K562 (cell line): ENCODE results near the gene DNAJB7. TPM values are rescaled to one million over a fixed set of nuclear protein-coding genes. Genes with fewer than 3 reads are reported as not detected.

Experiments
- CHD1 ChIP-seq: fragments of 200-600 bp; sonication (generic); IDR thresholded peaks from one replicate; pipeline ENCODE4 v1.6.1; 2012; ENCODE audit warnings: mild to moderate bottlenecking, moderate library complexity, low read length, inconsistent platforms
- CREB1 ChIP-seq, 2 experiments: sonication (generic) in 1 of 2; formaldehyde crosslinking in 1 of 2; IDR thresholded peaks; 2 replicates each; pipeline versions ENCODE4 v1.6.1 to v1.8.0; 2012 to 2022; ENCODE audit warnings: inconsistent platforms in 1 of 2, mild to moderate bottlenecking in 1 of 2, missing genetic modification reagents in 1 of 2, moderate library complexity in 1 of 2
- EGR1 ChIP-seq: fragments of 450-650 bp; conservative IDR thresholded peaks from 2 replicates; pipeline ENCODE4 v1.6.1; 2017; ENCODE audit warnings: mild to moderate bottlenecking
- ELF2 ChIP-seq: fragments of 250-450 bp; sonication (Bioruptor Pico); IDR thresholded peaks from 2 replicates; pipeline ENCODE4 v1.5.0; 2021; ENCODE audit warnings: mild to moderate bottlenecking
- FOSL1 ChIP-seq: fragments of 200-800 bp; sonication (Bioruptor generic); conservative IDR thresholded peaks from 2 replicates; pipeline ENCODE4 v1.6.1; 2016; ENCODE audit warnings: missing genetic modification characterization, missing compliant biosample characterization
- HDAC1 ChIP-seq, 2 experiments: fragments of 450-650 bp; IDR thresholded peaks; 2 replicates each; pipeline ENCODE4 v1.6.1; 2016 to 2017; ENCODE audit warnings: inconsistent platforms in 1 of 2, mild to moderate bottlenecking in 1 of 2, moderate library complexity in 1 of 2
- KAT2B ChIP-seq: IDR thresholded peaks from one replicate; pipeline ENCODE4 v1.6.1; 2012; ENCODE audit warnings: low read depth, mild to moderate bottlenecking, control low read depth, inconsistent platforms, low read length, moderate library complexity
- MTA2 ChIP-seq: fragments of 450-650 bp; IDR thresholded peaks from 2 replicates; pipeline ENCODE4 v1.6.1; 2016; ENCODE audit warnings: low read depth
- PHF8 ChIP-seq: fragments of 200-600 bp; sonication (generic); IDR thresholded peaks from 2 replicates; pipeline ENCODE4 v1.6.1; 2012; ENCODE audit warnings: mixed run types, mild to moderate bottlenecking, inconsistent platforms, low read length, moderate library complexity, borderline replicate concordance
- SAP30 ChIP-seq: fragments of 200-600 bp; sonication (generic); IDR thresholded peaks from 2 replicates; pipeline ENCODE4 v1.6.1; 2012; ENCODE audit warnings: borderline replicate concordance, low read depth, mild to moderate bottlenecking, moderate library complexity, low read length, control low read depth, inconsistent platforms; ENCODE audit not compliant: insufficient read depth, poor library complexity, severe bottlenecking
- SIN3A ChIP-seq, 2 experiments: fragments of 150-350 bp in 1 of 2; IDR thresholded peaks; 2 replicates each; pipeline ENCODE4 v1.6.1; 2011 to 2016; ENCODE audit warnings: borderline replicate concordance in 2 of 2, low read depth in 2 of 2, low read length in 2 of 2, mild to moderate bottlenecking in 2 of 2, moderate library complexity in 2 of 2; ENCODE audit not compliant: control insufficient read depth in 1 of 2
- SMARCA4 ChIP-seq: fragments of 450-650 bp; IDR thresholded peaks from 2 replicates; pipeline ENCODE4 v1.6.1; 2016
- SRSF9 ChIP-seq: fragments of 200-400 bp; formaldehyde crosslinking; IDR thresholded peaks from 2 replicates; pipeline ENCODE4 v1.6.1; 2017; ENCODE audit warnings: low read depth, low read length, borderline replicate concordance
- SUPT5H ChIP-seq: fragments of 450-650 bp; IDR thresholded peaks from 2 replicates; pipeline ENCODE4 v1.6.1; 2016
- polyA plus RNA-seq, 8 experiments: library from polyadenylated mRNA; depleted of rRNA in 4 of 8; stranded (reverse) in 5 of 8; unstranded in 3 of 8; fragments of >200 nt; fragmentation: Nextera tagmentation in 2 of 8; fragmentation: Illumina TruSeq in 1 of 8; extraction: Ambion mirVana in 2 of 8; extraction: Trizol in 1 of 8; gene quantifications; 2 replicates each; pipeline versions ENCODE4 v1.2.1 to v1.2.3, GENCODE V29; 2011 to 2014; ENCODE audit warnings: inconsistent platforms in 1 of 8, missing spikeins in 1 of 8
- total RNA-seq, 7 experiments: library from RNA; depleted of rRNA in 6 of 7; stranded (reverse); fragments of >200 nt in 6 of 7; fragmentation: Illumina TruSeq in 2 of 7; extraction: Trizol in 2 of 7; gene quantifications; 2 replicates each; pipeline versions ENCODE4 v1.2.1 to v1.2.3, GENCODE V29; 2011 to 2021; ENCODE audit warnings: low replicate concordance in 1 of 7
- TF ChIP-seq, protein P1 (sequence below): fragments of 450-650 bp; IDR thresholded peaks from 2 replicates; pipeline ENCODE4 v1.6.1; 2016; ENCODE audit warnings: borderline replicate concordance
- TF ChIP-seq, protein P2 (sequence below): fragments of 450-650 bp; IDR thresholded peaks from 2 replicates; pipeline ENCODE4 v1.6.1; 2018; ENCODE audit not compliant: partially characterized antibody

The DNAJB7 gene
- total and polyA plus RNA-seq, 9 of the 15 experiments (the other 6 are each of a cell fraction or from before 2014, with no cell fraction given) = 0.13 to 0.21 TPM; not detected in 7

GRCh38 chr22:40855979-40856512 lies 5.9 kb downstream of the DNAJB7 start (continued):
- TF ChIP-seq, protein P1, sequence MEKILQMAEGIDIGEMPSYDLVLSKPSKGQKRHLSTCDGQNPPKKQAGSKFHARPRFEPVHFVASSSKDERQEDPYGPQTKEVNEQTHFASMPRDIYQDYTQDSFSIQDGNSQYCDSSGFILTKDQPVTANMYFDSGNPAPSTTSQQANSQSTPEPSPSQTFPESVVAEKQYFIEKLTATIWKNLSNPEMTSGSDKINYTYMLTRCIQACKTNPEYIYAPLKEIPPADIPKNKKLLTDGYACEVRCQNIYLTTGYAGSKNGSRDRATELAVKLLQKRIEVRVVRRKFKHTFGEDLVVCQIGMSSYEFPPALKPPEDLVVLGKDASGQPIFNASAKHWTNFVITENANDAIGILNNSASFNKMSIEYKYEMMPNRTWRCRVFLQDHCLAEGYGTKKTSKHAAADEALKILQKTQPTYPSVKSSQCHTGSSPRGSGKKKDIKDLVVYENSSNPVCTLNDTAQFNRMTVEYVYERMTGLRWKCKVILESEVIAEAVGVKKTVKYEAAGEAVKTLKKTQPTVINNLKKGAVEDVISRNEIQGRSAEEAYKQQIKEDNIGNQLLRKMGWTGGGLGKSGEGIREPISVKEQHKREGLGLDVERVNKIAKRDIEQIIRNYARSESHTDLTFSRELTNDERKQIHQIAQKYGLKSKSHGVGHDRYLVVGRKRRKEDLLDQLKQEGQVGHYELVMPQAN = peak; percentile 73; the same call in 1 of the 2 replicates
- TF ChIP-seq SUPT5H (0 out of 2 replicates have a peak, but pooled peaks have one; percentile 60), CHD1 (peak; percentile 59), CREB1 (IDR thresholded peaks at IDR 0.05) (no peak), CREB1 (CRISPR knock-in tag; IDR thresholded peaks at IDR 0.05) (no peak), EGR1 (peak; percentile 75), SIN3A (IDR thresholded peaks at IDR 0.05; ENCODE audit: borderline replicate concordance in 2 of 2, control insufficient read depth in 1 of 2, low read depth in 2 of 2, low read length in 2 of 2) (peak in 1 of 2 experiments; percentile 27; a peak in 1 of 4 replicates), PHF8 (peak; percentile 46; the same call in 1 of the 2 replicates), SRSF9 (no peak), SAP30 (peak; percentile 59), SMARCA4 (0 out of 2 replicates have a peak, but pooled peaks have one; percentile 16), ELF2 (CRISPR knock-in tag) (peak; percentile 12; the same call in 1 of the 2 replicates), FOSL1 (0 out of 2 replicates have a peak, but pooled peaks have one; percentile 0), MTA2 (no peak), KAT2B (no peak), HDAC1 (IDR thresholded peaks at IDR 0.05) (peak in 1 of 2 experiments; percentile 84; a peak in 2 of 4 replicates)
- TF ChIP-seq, protein P2, sequence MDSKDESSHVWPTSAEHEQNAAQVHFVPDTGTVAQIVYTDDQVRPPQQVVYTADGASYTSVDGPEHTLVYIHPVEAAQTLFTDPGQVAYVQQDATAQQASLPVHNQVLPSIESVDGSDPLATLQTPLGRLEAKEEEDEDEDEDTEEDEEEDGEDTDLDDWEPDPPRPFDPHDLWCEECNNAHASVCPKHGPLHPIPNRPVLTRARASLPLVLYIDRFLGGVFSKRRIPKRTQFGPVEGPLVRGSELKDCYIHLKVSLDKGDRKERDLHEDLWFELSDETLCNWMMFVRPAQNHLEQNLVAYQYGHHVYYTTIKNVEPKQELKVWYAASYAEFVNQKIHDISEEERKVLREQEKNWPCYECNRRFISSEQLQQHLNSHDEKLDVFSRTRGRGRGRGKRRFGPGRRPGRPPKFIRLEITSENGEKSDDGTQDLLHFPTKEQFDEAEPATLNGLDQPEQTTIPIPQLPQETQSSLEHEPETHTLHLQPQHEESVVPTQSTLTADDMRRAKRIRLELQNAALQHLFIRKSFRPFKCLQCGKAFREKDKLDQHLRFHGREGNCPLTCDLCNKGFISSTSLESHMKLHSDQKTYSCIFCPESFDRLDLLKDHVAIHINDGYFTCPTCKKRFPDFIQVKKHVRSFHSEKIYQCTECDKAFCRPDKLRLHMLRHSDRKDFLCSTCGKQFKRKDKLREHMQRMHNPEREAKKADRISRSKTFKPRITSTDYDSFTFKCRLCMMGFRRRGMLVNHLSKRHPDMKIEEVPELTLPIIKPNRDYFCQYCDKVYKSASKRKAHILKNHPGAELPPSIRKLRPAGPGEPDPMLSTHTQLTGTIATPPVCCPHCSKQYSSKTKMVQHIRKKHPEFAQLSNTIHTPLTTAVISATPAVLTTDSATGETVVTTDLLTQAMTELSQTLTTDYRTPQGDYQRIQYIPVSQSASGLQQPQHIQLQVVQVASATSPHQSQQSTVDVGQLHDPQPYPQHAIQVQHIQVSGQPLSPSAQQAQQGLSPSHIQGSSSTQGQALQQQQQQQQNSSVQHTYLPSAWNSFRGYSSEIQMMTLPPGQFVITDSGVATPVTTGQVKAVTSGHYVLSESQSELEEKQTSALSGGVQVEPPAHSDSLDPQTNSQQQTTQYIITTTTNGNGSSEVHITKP = peak; percentile 12
